Activated CD8-positive, alpha-beta T cell treated with anti-CD3 and anti-CD28 coated beads for 36 hours (primary cell): Measurements from ENCODE around the gene TCF23. TPM values are rescaled to one million over a fixed set of nuclear protein-coding genes. Genes with fewer than 3 reads are reported as not detected.
"Not testable (repeated sequence)": the region's sequence is repeated elsewhere in the genome, so short reads cannot be mapped to it uniquely, and the experiment has no call there.

Experiments used
- ATAC-seq: fragments of 200-7000 bp; cut with Tn5 transposase; one replicate; pipeline ENCODE4 v1.10.0; 2021; ENCODE audit warnings: mild to moderate bottlenecking, moderate library complexity
- CTCF ChIA-PET: fragments of 350-600 bp; sonication (Branson Sonifier 250); formaldehyde crosslinking; loops from one replicate; lab custom pipeline; 2021; ENCODE audit warnings: antibody characterized with exemption; lab: Charles Lee
- POLR2A ChIA-PET: fragments of 350-600 bp; sonication (Branson Sonifier 250); formaldehyde crosslinking; loops from one replicate; lab custom pipeline; 2021; ENCODE audit warnings: antibody characterized with exemption; lab: Charles Lee
- DNase-seq: peaks from one replicate; pipeline ENCODE4 v3.0.0-alpha.2; 2020
- H3K27ac Mint-ChIP-seq: one replicate; pipeline ENCODE4 v1.8.0; 2021; ENCODE audit warnings: mild to moderate bottlenecking, mixed read lengths
- H3K27me3 Mint-ChIP-seq: one replicate; pipeline ENCODE4 v1.8.0; 2021; ENCODE audit warnings: mixed read lengths
- H3K36me3 Mint-ChIP-seq: one replicate; pipeline ENCODE4 v1.8.0; 2021; ENCODE audit warnings: low read depth, mixed read lengths
- H3K4me1 Mint-ChIP-seq: one replicate; pipeline ENCODE4 v1.8.0; 2021; ENCODE audit warnings: low read depth, mixed read lengths
- H3K4me3 Mint-ChIP-seq: one replicate; pipeline ENCODE4 v1.8.0; 2021; ENCODE audit warnings: mild to moderate bottlenecking, moderate library complexity, mixed read lengths
- H3K9me3 Mint-ChIP-seq: one replicate; pipeline ENCODE4 v1.8.0; 2021; ENCODE audit warnings: mixed read lengths
- CTCF ChIP-seq: fragments of 200-600 bp; IDR thresholded peaks from one replicate; pipeline ENCODE4 v1.8.0; 2022; ENCODE audit warnings: antibody characterized with exemption, mild to moderate bottlenecking
- intact Hi-C: fragments of 100-400 bp; cut with micrococcal nuclease; formaldehyde crosslinking; loops from one replicate; pipeline ENCODE4 v1.10.0; 2022
- total RNA-seq, 2 experiments: library from RNA; stranded (reverse); gene quantifications; one replicate each; pipeline ENCODE4 v1.2.3, GENCODE V29; 2021

The TCF23 gene
- total RNA-seq, 2 experiments from 2014 or later, result not detected

- DNase-seq, result peak; percentile 69
- Mint-ChIP-seq H3K9me3 (no peaks in the 10 kb centered on the region), H3K4me3 (no peak overlapping the region), H3K27ac (no peak overlapping the region), H3K36me3 (no peaks in the 10 kb centered on the region), H3K27me3 (peaks cover 1% of the 10 kb centered on the region), H3K4me1 (no peaks in the 10 kb centered on the region)
- ChIA-PET POLR2A (no interaction called here), CTCF (interaction anchor here (0.7 to 2.2 kb wide), 21 partner anchors 8 to 678 kb away, joined by 3 to 14 read pairs (median 4); partner anchors contain the start of genes ABHD1, AGBL5 and KHK)
- peak; percentile 88 for ATAC-seq
- peak; percentile 67 for TF ChIP-seq CTCF
- intact Hi-C loops, result no loop called here
Observed at GRCh38 chr2:27191070-27191829, 42.4 kb downstream of the TCF23 start.

- Mint-ChIP-seq H3K36me3 (no peaks in the 10 kb centered on the region), H3K4me3 (no peak overlapping the region), H3K9me3 (no peaks in the 10 kb centered on the region), H3K27ac (no peak overlapping the region), H3K4me1 (no peaks in the 10 kb centered on the region), H3K27me3 (no peaks in the 10 kb centered on the region)
- TF ChIP-seq CTCF, result no peak
- ChIA-PET CTCF (interaction anchor here (0.7 to 2.3 kb wide), 5 partner anchors 9 to 98 kb away, joined by 3 to 7 read pairs (median 3); no protein-coding TSS in a partner anchor), POLR2A (no interaction called here)
- intact Hi-C loops, result no loop called here
- ATAC-seq (no peak), DNase-seq (no peak)
Observed at GRCh38 chr2:27194538-27195354, 45.9 kb downstream of the TCF23 start.

- H3K9me3 Mint-ChIP-seq, H3K36me3 Mint-ChIP-seq, intact Hi-C loops, H3K27me3 Mint-ChIP-seq, DNase-seq, H3K27ac Mint-ChIP-seq, ATAC-seq, H3K4me1 Mint-ChIP-seq, POLR2A ChIA-PET, H3K4me3 Mint-ChIP-seq: not testable (repeated sequence)
- CTCF ChIA-PET, result interaction anchor here (2.3 kb wide), 1 partner anchor 99 kb away, joined by 5 read pairs; no protein-coding TSS in a partner anchor
Observed at GRCh38 chr2:27195799-27196198, 47.0 kb downstream of the TCF23 start.

- not testable (repeated sequence) for H3K36me3 Mint-ChIP-seq
- CTCF ChIA-PET, result interaction anchor here (1.0 kb wide), 1 partner anchor 11 kb away, joined by 3 read pairs; no protein-coding TSS in a partner anchor
Observed at GRCh38 chr2:27198068-27198467, 49.3 kb downstream of the TCF23 start.

GRCh38 chr2:27198627-27199026 is 49.8 kb downstream of the TCF23 start:
- no peaks in the 10 kb centered on the region for H3K27me3 Mint-ChIP-seq
- ChIA-PET POLR2A (interaction anchor here (1.0 kb wide), 1 partner anchor 38 kb away, joined by 3 read pairs; no protein-coding TSS in a partner anchor), CTCF (interaction anchor here (1.0 kb wide), 1 partner anchor 12 kb away, joined by 3 read pairs; no protein-coding TSS in a partner anchor)
- H3K9me3 Mint-ChIP-seq, result no peaks in the 10 kb centered on the region
- peaks cover 7% of the 10 kb centered on the region for H3K36me3 Mint-ChIP-seq
- no peak for TF ChIP-seq CTCF
- H3K4me1 Mint-ChIP-seq, result no peaks in the 10 kb centered on the region
- intact Hi-C loops, result no loop called here
- no peak overlapping the region for H3K27ac Mint-ChIP-seq
- DNase-seq (no peak), ATAC-seq (no peak)
- H3K4me3 Mint-ChIP-seq, result no peak overlapping the region

More at GRCh38 chr2:27198068-27198467, 49.3 kb downstream of the TCF23 start:
- ATAC-seq, H3K4me3 Mint-ChIP-seq, intact Hi-C loops, H3K9me3 Mint-ChIP-seq, POLR2A ChIA-PET, H3K4me1 Mint-ChIP-seq, H3K27ac Mint-ChIP-seq, H3K27me3 Mint-ChIP-seq, DNase-seq: not testable (repeated sequence)
